IPS-NIHi7 (cell line): Measurements from ENCODE around the gene LSAMP.
"Not testable (repeated sequence)": the region's sequence is repeated elsewhere in the genome, so short reads cannot be mapped to it uniquely, and the experiment has no call there.

Source experiments
- DNase-seq: peaks from one replicate; pipeline ENCODE4 v3.0.0; 2012; ENCODE audit warnings: mixed read lengths; ENCODE audit errors: extremely low spot score

Gene LSAMP

DNA sequence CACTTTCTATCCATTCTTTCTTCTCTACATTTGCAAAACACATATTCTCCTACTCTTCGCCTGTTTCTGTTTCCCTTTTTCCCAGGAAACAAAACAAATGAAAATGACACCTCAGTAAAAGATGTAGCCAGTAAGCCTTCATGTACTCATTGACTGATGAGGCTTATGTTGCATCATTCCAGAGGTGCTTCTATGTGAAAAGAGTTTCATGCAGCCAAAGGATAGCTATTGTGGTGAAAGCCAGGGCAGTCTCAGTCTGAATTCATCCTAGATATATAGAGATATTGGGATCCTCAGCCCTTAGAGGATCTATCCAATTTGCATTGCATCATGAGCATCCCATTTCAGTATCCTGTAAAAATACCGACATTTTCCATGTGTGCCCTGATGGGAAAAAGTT lies 554.7 kb downstream of the LSAMP start:
- DNase-seq: no peak

DNA sequence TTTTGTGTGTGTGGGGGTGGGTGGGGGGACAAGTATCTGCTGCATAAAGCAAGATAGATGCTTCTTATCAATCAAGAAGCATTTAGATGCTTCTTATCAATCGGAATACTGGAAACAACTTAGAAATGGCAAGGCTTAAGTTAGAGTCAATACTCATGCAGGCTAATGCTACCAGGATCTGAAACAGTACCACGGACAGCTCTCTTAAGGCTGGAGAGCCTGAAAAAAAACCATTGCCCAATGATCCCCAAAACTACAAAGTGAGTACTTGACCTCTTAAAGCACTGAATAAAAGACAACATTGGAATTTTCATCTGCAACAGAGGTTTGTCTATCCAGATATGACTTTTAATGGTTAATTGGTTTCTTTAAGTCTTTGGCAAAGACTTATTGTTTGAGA lies 559.7 kb downstream of the LSAMP start:
- DNase-seq: peak; percentile 55

DNA sequence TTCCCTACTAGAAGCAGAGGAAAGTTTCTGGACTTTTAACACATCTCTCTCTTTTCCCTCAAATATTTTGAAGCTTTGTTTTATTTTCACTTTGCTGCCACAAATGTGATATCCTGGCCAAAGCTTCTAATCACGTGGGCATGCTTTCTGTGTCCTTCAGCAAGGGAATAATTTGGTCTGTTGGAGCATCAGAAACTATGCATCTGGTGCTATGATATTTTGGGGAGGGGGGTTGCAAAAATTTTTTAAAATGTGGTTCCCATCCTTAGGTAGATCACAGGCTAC lies 567.7 kb downstream of the LSAMP start:
- DNase-seq: no peak

DNA sequence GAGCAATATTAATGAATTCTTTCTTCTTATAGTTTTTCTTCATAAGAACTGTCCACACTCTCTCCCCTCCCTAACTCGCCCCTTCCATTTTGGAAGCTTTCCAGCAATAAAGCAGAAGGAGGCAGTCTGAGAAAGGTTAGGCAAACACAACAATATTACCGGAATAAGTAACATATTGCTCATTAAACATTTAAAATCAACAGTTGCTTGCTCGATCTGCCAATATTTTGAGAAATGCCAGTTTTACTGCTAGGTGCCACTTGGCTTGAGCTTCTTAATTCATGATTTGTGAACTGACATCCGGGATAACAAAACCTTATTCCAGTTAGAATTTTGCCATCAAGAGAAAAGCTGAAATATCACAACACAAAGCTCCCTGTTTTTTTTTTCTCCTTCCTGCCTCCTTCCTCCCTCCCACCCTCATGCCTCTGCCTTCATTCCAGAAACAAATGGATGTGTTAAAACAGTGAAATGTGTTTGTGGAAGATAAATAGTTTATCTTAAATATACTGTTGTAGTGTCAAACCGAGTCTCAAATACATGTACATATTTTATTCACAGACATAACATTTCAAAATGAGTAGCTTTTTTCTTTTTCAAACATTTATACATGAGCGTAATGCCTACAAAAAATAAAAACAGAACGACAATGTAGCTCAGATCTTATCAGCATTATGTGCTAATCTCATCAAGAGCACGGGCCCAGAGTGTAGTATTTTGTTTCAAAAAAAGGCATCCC lies 568.2 kb downstream of the LSAMP start:
- DNase-seq: no peak

DNA sequence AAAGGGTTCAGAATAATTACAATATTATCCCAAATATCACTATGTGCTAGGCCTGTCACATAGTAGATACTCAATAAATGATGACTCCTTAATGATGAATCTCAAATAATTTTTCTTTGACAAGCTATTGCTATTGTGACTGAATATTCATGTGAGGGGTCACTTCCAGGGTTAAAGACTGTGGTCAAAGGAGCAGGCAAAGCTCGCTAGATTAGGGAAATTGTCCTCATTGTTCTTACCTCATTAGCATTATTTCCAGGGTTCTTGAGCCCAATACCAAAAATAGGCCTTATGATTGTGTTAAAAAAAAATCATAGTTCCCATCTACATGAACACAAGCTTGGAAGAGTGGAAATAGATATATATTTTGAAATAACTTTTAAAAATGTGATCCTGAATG lies 569.8 kb downstream of the LSAMP start:
- no peak for DNase-seq

DNA sequence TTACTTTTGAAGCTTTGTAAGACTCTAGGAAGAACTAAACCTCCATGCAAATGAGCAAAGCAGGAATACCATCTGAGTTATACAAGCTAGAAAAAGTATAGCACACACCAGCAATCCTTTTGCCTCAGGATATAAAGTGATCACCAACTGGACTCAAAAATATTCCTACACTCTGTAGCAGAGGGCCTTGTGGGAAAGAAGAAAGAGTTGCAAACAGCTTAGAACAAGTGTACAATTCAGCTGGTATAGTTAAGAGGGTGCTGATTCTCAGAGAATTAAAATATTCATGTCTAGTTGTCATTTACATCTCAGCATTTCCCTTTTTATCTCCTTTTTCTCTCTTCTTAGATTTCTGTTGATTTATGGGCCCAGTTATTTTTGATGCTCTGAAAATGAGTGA lies 573.6 kb downstream of the LSAMP start:
- DNase-seq: no peak

DNA sequence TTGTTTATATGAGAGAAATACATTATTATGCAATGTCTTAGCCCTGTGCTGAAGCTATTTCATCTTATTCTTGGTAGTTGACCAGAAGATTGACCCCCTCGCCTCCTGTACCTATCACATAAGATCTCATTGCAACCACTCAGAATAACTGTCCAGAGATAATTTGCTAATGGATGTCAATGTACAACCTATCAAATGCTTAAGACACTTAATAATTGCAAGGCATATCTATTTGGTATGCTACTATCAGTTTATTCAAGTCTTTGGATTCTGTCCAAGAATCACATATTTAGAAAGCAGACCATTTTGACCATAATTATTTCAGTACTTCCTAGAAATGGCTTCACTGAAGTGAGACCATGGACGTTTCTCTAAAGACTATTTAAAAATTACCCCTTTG lies 580.4 kb downstream of the LSAMP start:
- no peak for DNase-seq

DNA sequence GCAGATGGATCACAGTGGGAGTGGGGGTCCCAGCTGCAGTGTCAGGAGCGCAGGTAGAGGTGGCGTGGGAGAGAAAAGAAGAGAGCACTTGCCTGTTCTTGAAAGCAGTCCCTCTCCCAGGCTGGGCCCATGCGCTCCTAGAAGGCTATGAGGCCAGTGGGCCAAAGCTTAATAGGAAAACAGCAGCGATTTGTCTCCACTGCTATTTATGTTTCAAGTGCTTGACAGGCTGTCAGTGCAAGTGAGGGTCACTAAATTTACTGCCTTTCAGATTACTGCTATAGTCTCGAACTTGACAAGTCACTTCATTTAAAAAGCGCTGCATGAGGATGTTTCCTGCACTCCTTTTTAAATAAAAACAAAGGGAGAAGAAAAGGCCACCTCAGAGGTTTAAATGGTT lies 582.4 kb downstream of the LSAMP start:
- no peak for DNase-seq

DNA sequence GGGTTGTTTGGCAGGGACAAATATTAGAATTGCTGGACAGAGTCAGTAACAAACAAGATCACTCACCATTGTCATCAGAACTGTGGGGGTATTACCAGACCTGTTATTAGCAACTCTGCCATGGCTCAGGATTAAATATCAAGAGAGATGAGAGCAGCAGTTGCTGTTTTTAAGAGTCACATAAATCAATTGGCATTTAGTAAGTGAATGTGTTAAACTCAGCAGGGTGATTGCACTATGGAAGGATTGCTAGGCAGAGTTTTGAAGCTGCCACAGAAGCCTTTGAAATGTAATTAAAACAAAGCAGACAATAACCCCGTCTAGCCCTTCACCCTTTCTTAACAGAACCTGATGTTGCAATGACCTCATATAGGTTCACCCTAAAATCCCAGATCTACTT lies 583.2 kb downstream of the LSAMP start:
- DNase-seq: no peak

DNA sequence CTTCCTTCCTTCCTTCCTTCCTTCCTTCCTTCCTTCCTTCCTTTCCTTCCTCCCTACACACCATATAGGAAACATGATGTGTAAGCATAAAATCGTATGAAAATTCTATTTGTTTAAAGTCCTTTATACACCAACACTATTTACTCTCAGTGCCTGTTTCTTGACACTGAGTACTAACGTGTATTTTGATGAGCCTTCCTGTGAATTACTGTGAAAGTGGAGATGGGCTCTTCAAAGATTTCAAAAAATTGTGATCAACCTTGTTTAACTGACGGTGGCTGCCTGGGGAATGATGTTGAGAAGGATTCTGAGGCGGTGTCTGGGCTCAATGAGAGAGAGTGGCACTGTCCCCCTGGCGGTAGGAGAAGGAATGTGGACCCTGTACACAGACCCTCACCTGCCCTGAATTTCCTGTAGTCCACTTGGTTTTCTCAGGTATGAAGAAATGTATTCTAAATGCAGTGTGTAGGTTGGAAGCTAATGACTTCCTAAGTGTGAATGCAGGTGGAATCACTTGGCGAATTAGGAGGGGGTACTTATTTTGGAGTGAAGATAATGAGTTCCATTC lies 584.0 kb downstream of the LSAMP start:
- peak; percentile 40 for DNase-seq

DNA sequence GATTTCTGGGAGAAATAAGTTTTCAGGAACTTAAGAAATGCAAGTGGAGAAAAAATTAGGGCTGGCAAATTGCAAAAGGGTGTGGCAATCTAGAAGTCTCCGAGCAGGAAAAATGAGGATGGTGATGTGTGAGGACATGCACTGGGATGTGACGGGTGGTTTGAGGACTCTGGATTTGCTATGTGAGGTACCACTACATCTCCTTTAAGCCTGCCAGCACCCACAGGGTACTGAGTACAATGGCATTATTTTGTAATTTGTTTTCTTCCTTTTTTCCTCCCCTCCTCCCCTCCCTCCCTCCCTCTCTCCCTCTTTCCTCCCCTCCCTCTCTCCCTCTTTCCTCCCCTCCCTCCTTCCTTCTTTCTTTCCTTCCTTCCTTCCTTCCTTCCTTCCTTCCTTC lies 584.5 kb downstream of the LSAMP start:
- DNase-seq: no peak

DNA sequence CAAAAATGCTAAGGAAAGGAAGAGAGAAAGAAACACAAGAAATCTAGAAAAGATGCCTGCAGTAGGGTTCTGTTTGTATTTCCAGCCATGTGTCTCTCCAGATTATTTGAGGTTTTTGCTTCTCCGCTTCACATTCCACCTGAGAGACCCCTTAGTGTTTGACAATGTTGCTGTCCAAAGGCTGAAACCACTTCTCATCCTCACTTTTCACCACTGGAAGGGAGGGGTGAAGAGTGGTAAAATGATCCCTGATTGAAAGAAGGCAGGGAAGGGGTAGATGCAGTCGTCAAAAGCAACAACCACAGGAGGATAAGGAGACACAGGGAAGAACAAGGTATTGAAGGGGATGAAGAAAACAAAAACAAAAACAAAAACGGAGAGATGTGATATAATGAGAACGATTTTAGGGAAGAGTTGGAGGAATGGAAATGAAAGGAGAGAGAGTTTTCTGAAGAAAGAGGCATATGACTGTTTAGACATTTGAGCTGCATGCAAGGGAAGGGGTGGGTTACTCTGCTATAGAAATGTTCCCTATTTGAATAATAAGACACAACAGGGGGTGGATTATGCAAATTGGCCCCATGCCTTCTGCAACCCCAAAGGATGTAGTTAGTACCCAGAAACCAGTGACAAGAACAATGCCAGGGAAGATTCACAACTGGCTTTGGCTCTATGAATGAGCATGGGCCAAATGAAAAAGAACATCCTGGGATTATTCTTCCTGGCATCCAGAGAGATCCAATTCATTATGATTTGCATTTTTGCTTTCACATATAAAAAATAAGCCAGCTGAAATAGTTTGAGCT lies 586.1 kb downstream of the LSAMP start:
- peak; percentile 70 for DNase-seq

DNA sequence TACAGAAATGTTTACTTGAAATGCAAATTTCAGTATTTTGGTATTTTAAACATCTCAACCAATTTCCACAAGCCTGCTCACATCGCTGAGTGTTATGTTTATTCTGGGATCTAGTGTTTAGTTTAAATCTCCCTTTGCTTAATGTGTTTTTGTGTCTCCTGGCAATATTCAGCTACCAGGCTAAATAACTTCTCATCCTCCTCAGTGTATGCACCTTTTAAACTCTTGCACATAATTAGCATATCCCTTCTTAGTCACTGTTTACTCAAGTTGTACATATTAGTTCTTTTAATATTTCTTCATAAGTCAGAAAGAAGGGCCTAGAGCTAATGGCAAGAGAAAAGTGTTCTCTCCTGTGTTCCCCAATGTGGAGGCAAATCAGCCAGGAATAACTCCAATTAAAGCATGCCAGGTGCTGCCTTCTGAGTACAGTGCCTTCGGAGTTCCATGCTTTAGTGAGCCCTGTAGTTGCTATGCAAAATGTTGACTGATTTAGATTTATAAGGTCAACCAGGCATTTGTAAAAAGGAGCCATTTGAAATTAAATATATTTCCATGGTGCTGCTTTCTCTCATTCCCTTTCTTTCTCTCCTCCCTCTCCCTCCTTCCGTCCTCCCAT lies 587.7 kb downstream of the LSAMP start:
- no peak for DNase-seq

DNA sequence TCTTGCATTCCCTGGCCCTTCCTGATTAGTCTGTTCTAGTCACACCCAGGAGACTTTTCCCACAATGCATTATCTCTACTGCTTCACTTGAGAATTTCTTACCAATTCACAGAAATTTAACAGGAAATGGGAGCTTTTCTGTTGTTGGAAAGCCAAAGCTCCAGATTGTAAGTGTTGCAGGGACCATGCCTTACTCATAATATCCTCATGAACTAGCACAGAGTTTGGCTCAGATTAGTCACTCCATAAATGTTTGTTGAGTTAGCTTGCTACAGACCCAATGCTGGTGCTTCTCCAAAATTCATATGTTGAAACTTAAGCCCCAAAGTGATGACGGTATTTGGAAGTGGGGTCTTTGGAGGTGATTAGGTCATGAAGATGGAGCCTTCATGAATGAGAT lies 589.4 kb downstream of the LSAMP start:
- no peak for DNase-seq

DNA sequence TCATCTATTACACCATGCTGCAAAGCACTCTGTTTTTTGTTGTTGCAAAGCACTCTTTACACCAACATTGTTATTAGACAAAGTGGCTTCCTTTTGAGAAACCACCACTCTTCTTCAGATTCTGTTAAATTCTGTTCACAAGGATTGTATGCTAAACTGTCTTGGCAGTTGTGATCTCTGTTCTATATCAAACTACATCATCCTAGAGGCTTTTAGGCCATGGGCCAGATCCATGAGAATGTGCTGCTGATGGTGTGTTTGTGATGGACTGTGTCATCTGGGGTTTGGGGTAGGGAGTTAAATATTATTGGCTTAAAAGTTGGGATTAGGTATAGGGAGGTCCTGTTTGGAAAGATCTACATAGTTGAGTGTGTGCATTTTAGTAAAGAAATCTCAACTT lies 592.2 kb downstream of the LSAMP start:
- DNase-seq: no peak

DNA sequence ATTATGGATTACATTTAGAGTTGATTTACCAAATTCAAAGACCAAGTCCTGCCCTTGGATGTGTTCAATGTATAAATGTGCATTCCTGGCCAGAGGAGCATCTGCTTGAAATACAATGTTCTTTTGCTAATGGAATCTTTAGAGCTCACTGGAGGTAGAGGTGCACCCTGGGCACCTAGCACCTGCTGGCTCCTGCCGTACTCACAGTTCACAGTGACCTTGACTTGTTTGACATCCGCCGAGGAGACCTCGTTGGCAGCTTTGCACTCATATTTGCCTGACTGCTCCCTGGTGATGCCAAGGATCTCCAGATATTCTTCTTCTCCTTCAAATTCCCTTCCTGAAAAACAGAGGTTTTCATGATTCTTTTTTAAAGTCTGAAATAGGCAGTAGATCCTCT lies 593.0 kb downstream of the LSAMP start:
- DNase-seq: no peak

DNA sequence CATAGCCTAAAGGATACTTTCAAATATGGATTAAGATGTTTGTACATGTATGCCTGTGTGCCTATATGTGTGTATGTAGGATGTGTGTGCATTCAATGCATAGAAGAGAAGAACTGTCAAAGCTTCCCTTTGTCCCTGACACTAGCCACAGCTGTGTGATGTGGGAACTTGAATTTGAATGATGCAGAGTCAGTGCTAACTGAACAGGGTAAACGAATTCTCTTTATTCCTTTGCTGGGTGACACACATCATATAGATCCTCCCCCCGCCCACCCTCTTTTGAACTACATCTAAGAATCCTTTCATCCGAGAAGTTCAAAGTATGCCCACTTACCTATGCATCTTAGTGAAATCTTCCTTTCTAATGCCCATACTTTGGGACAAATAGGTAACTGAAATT lies 593.7 kb downstream of the LSAMP start:
- no peak for DNase-seq

DNA sequence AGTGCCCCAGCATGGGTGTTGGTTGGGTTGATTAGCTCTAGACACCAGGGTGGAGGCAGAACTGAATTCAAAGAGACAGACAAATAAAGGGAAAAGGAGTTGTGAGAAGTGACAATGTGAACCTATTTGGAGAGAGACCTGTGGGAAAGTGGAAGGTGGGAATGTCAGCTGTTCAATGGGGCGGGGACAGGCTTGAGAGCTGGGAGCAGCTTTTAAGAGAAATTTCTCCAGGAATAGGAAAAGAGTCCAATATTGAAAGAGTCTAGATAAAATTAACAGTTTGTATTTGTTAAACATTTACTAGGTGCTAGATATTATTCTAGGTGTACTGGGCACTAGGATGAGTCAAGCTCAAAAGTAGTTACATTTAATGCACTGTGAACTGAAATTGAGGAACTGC lies 596.6 kb downstream of the LSAMP start:
- no peak for DNase-seq

DNA sequence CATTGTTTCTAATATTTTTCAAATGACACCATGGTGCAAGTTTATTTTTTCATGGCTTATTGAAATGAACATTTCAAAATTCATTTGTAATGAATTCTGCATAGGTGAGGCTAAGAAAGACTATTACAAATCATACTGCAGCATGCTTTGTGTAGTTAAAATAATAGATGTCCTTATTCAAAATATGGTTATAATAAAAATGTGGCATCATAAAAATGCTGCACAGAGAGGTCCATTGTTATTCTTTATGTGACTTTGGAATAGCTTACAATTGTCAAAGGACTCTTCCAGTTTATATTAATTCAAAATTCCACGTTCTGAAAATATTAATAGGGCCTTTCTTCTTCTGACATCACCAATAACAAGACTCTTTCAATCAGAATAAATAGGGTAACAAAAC lies 599.3 kb downstream of the LSAMP start:
- no peak for DNase-seq

DNA sequence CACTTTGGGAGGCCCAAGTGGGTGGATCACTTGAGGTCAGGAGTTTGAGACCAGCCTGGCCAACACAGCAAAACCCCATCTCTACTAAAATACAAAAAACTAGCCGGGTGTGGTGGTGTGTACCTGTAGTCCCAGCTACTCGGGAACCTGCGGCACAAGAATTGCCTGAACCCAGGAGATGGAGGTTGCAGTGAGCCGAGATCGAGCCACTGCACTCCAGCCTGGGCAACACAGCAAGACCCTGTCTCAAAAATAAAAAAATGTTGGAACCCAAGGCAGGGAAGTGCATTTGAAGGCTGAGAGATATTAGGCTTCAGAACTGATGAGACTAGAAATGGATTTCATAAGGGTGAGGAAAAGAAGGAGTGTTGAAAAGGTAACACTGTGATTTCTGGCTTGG lies 600.6 kb downstream of the LSAMP start:
- not testable (repeated sequence) for DNase-seq

DNA sequence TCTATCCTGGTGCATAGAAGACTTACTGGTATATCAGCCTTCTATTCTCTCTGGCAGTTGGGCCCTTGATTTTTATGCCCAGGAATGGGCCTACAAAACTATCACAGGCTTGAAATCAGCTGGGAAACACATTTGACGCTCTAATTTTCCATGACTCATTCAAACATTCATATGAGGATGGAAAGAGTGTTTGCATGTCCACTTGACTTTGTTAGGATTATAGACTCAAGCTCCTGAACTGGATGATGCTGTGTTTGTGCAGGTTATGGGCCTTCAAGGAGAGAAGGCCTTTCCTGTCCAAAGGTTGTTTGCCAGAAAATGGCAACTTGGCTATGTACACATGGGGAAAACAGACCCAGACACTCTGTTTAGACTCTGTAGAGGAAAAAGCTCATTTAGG lies 602.1 kb downstream of the LSAMP start:
- no peak for DNase-seq

DNA sequence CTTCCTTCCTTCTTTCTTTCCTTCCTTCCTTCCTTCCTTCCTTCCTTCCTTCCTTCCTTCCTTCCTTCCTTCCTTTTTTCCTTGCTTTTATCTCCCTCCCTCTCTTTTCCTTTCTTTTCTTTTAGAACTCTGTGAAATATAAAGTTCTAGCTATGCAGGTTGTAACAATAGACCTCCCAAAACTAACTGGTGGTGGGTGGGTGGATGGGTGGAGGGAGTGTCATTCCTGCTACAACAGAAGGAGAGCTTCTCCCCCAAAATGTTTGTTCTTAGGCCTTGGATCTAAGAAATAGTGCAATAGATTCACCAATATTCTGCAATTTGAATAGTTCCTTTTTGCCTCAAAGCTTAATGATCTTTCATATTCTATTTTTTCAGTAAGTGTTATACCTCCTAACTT lies 606.0 kb downstream of the LSAMP start:
- DNase-seq: no peak

DNA sequence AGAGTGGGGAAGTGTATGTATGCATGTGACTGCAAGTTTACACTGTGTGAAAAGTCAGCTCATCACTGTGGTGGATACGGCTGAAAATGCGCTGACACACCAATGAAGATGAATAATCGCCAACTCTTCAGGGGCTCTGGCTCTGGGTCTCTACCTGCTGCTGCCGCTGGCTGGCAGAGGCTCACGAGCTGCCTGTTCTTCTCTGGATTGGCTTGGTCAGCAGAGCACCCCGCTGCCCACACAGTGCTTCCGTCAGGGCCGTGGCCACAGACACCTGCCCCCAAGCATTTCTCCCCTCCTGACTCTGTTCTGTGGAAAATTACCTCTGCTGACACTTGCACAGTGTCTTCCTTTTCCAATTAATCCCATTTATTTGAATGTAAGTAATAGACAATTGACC lies 606.5 kb downstream of the LSAMP start:
- no peak for DNase-seq
